ENCODE data around the gene SMR3B. TPM values are rescaled to one million over a fixed set of nuclear protein-coding genes. Genes with fewer than 3 reads are reported as not detected.

Gene SMR3B
- total and polyA plus RNA-seq, 2 of the 8 experiments (the other 6 are each of a cell fraction or from before 2014, with no cell fraction given) = not detected

- Histone ChIP-seq H3K4me3 (ENCODE audit: extremely low read depth in 1 of 4, insufficient read depth in 2 of 4, low read depth in 3 of 4, low read length in 4 of 4) (no peak overlapping the region), H3K23ac (ENCODE audit: insufficient read length) (no peak overlapping the region), H2AK5ac (ENCODE audit: low read depth, low read length) (no peak overlapping the region), H3K9ac (replicated peaks in 1 of 4; ENCODE audit: extremely low read depth in 1 of 4, low read depth in 3 of 4, low read length in 3 of 4) (no peak overlapping the region), H3K4me1 (replicated peaks in 1 of 4; ENCODE audit: control insufficient read depth in 3 of 4, insufficient read depth in 4 of 4, low read length in 3 of 4) (no peaks in the 10 kb centered on the region), H2BK20ac (ENCODE audit: low read length) (no peak overlapping the region), H3K18ac (ENCODE audit: extremely low read depth, low read length) (no peak overlapping the region), H4K8ac (ENCODE audit: extremely low read depth, insufficient read depth, low read length) (no peak overlapping the region), H4K20me1 (replicated peaks in 1 of 2; ENCODE audit: control insufficient read depth in 1 of 2, insufficient read depth in 2 of 2, low read length in 2 of 2) (no peaks in the 10 kb centered on the region), H2BK5ac (ENCODE audit: low read depth, low read length) (no peak overlapping the region), H4K91ac (replicated peaks; ENCODE audit: insufficient read length, low read length) (no peak overlapping the region), H2AFZ (ENCODE audit: low read length) (no peak overlapping the region), H2BK12ac (ENCODE audit: low read depth, low read length) (no peak overlapping the region), H2BK120ac (replicated peaks; ENCODE audit: low read depth, low read length) (no peak overlapping the region), H3K36me3 (ENCODE audit: control insufficient read depth in 2 of 4, insufficient read depth in 4 of 4, low read length in 3 of 4) (no peaks in the 10 kb centered on the region), H2BK15ac (ENCODE audit: low read length) (no peak overlapping the region), H3K27me3 (replicated peaks in 1 of 4; ENCODE audit: control insufficient read depth in 3 of 4, extremely low read depth in 1 of 4, insufficient read depth in 3 of 4, low read length in 3 of 4) (no peaks in the 10 kb centered on the region), H3K23me2 (ENCODE audit: low read depth, low read length) (no peaks in the 10 kb centered on the region), H3K4me2 (ENCODE audit: insufficient read depth in 1 of 2, low read depth in 2 of 2, low read length in 2 of 2) (no peak overlapping the region), H3K79me1 (ENCODE audit: low read depth, low read length) (no peaks in the 10 kb centered on the region), H3K56ac (replicated peaks; ENCODE audit: insufficient read length, low read depth, low read length) (no peak overlapping the region), H4K5ac (ENCODE audit: insufficient read length, low read depth, low read length) (no peak overlapping the region), H3K9me3 (ENCODE audit: insufficient read depth in 2 of 2, low read depth in 1 of 2, low read length in 1 of 2) (no peaks in the 10 kb centered on the region), H3K79me2 (ENCODE audit: control insufficient read depth in 1 of 2, insufficient read depth in 2 of 2, low read length in 2 of 2) (no peaks in the 10 kb centered on the region), H3K4ac (replicated peaks; ENCODE audit: insufficient read length, low read depth, low read length) (no peak overlapping the region), H3K27ac (ENCODE audit: low read depth, low read length) (no peak overlapping the region), H3K14ac (ENCODE audit: insufficient read length) (no peak overlapping the region)
- 95% methylated on average over 1 of the region's 1 CpG; no CpG with 5 or more reads in 1 of the 2 experiments for WGBS, 2 experiments (ENCODE audit: extremely low coverage in 1 of 2, insufficient coverage in 1 of 2, insufficient read length in 1 of 2, insufficient replicate concordance in 2 of 2, low coverage in 1 of 2, low lambda C conversion rate in 2 of 2, missing lambda C conversion rate in 1 of 2)
- POLR2A ChIA-PET (ENCODE audit: partially characterized antibody) = no interaction called here
- CTCF ChIA-PET (ENCODE audit: partially characterized antibody) = interaction anchor here (0.6 kb wide), 1 partner anchor 1077 kb away, joined by 5 read pairs; no protein-coding TSS in a partner anchor
- TF ChIP-seq RFX5 (IDR thresholded peaks at IDR 0.05; ENCODE audit: borderline replicate concordance, low read depth, low read length) = no peak
- TF ChIP-seq FOSL1 (IDR thresholded peaks at IDR 0.05; ENCODE audit: insufficient read depth, low read depth, low read length) = no peak
- TF ChIP-seq ATF3 (IDR thresholded peaks at IDR 0.05; ENCODE audit: insufficient read depth, low read depth, low read length) = no peak
- TF ChIP-seq, protein P1, sequence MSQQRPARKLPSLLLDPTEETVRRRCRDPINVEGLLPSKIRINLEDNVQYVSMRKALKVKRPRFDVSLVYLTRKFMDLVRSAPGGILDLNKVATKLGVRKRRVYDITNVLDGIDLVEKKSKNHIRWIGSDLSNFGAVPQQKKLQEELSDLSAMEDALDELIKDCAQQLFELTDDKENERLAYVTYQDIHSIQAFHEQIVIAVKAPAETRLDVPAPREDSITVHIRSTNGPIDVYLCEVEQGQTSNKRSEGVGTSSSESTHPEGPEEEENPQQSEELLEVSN (IDR thresholded peaks at IDR 0.05) = no peak
- no peak for TF ChIP-seq KDM4A (IDR thresholded peaks at IDR 0.05; ENCODE audit: low read depth, low read length, severe bottlenecking)
- no peak for TF ChIP-seq BCL11A (IDR thresholded peaks at IDR 0.05; ENCODE audit: low read depth in 2 of 2, low read length in 2 of 2)
- TF ChIP-seq EZH2 (IDR thresholded peaks at IDR 0.05; ENCODE audit: low read depth, low read length, severe bottlenecking) = no peak
- DNase-seq (ENCODE audit: low read depth in 1 of 2, low spot score in 2 of 2) = no peak
- no peak for FAIRE-seq
Observed at GRCh38 chr4:70402762-70403161, 19.8 kb downstream of the SMR3B start.

Measured in H1 (cell line).